BLaER1 (cell line): Measurements from ENCODE around the gene CASP3.
"Not testable (repeated sequence)": the region's sequence is repeated elsewhere in the genome, so short reads cannot be mapped to it uniquely, and the experiment has no call there.

Experiments
- H3K27ac ChIP-seq: shearing (Covaris generic); formaldehyde crosslinking; 2 replicates; pipeline ENCODE4 v1.8.1; 2022
- H3K27me3 ChIP-seq: shearing (Covaris generic); formaldehyde crosslinking; 2 replicates; pipeline ENCODE4 v1.8.1; 2022
- H3K36me3 ChIP-seq: shearing (Covaris generic); formaldehyde crosslinking; 2 replicates; pipeline ENCODE4 v1.8.1; 2022
- H3K4me1 ChIP-seq: shearing (Covaris generic); formaldehyde crosslinking; 2 replicates; pipeline ENCODE4 v1.8.1; 2022
- H3K4me2 ChIP-seq: shearing (Covaris generic); formaldehyde crosslinking; 2 replicates; pipeline ENCODE4 v1.8.1; 2022
- H3K4me3 ChIP-seq: shearing (Covaris generic); formaldehyde crosslinking; 2 replicates; pipeline ENCODE4 v1.8.1; 2022
- H3K9ac ChIP-seq: shearing (Covaris generic); formaldehyde crosslinking; 2 replicates; pipeline ENCODE4 v1.8.1; 2022
- H3K9me3 ChIP-seq: shearing (Covaris generic); formaldehyde crosslinking; 2 replicates; pipeline ENCODE4 v1.8.1; 2022
- H4K20me1 ChIP-seq: shearing (Covaris generic); formaldehyde crosslinking; 2 replicates; pipeline ENCODE4 v1.8.1; 2022
- Cebpa-rat ChIP-seq: shearing (Covaris generic); IDR thresholded peaks from 2 replicates; pipeline ENCODE4 v1.8.1; 2022

Gene CASP3

DNA sequence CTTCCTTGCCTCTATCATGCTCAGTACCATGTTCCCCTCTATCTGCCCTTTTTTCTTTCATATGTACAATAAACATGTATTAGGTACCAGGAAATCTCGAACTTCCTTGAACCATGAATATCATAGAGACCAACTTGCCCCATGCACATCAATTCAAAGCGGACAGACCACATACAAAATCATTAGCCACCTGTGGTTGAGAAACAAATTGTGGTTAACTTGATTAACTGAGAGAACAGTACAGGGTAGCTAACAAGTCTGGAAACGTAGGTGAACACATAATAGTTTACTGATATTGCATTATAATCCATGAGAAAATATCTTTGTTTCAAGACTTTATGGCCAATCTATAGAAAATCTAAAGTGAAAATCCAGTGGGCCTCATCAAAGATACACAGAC, 8.2 kb downstream of the CASP3 start:
- Histone ChIP-seq H3K36me3 (peaks cover 64% of the 10 kb centered on the region), H3K4me1 (peaks cover 7% of the 10 kb centered on the region), H3K27ac (no peak overlapping the region), H3K4me2 (no peak overlapping the region), H3K9me3 (no peaks in the 10 kb centered on the region), H4K20me1 (peaks cover 77% of the 10 kb centered on the region), H3K4me3 (no peak overlapping the region), H3K9ac (no peak overlapping the region), H3K27me3 (no peaks in the 10 kb centered on the region)
- TF ChIP-seq Cebpa-rat: no peak

DNA sequence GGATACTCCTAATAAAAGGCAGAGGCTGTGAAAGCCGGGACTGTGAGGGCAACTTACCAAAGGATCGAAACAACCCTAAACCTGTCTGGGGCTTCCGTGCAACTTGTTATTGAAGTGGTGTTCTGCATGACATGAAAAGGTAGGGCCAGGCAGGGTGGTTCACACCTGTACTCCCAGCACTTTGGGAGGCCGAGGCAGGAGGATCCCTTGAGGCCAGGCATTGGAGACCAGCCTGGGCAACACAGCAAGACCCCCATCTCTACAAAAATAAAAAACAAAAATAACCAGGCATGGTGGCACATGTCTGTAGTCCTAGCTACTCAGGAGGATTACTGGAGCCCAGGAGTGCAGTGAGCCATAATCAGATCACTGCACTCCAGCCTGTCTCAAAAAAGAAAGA, 12.3 kb downstream of the CASP3 start:
- H3K9ac ChIP-seq: no peak overlapping the region
- H3K4me1 ChIP-seq: no peaks in the 10 kb centered on the region
- no peaks in the 10 kb centered on the region for H3K9me3 ChIP-seq
- no peak overlapping the region for H3K27ac ChIP-seq
- TF ChIP-seq Cebpa-rat: no peak
- H3K4me2 ChIP-seq: no peak overlapping the region
- no peak overlapping the region for H3K4me3 ChIP-seq
- no peaks in the 10 kb centered on the region for H3K27me3 ChIP-seq
- H4K20me1 ChIP-seq: peaks cover 46% of the 10 kb centered on the region
- H3K36me3 ChIP-seq: peaks cover 88% of the 10 kb centered on the region

DNA sequence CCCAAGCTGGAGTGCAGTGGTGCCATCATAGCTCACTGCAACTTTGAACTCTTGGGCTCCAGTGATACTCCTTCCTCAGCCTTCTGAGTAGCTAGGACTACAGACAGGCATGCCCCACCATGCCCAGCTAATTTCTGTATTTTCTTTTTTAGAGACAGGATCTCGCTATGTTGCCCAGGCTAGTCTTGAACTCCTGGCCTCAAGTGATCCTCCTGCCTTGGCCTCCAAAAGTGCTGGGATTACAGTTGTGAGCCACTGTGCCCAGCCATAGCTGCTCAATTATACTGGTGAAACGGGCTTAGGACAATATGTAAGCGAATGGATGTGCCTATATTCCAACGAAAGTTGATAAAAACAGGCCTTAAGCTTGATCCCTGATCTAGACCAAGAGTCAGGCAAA, 13.1 kb downstream of the CASP3 start:
- Histone ChIP-seq H3K9me3 (no peaks in the 10 kb centered on the region), H3K4me3 (no peak overlapping the region), H3K4me1 (no peaks in the 10 kb centered on the region), H3K4me2 (no peak overlapping the region), H3K27ac (no peak overlapping the region), H3K9ac (no peak overlapping the region), H4K20me1 (peaks cover 38% of the 10 kb centered on the region), H3K27me3 (no peaks in the 10 kb centered on the region), H3K36me3 (peaks cover 90% of the 10 kb centered on the region)
- TF ChIP-seq Cebpa-rat: no peak

DNA sequence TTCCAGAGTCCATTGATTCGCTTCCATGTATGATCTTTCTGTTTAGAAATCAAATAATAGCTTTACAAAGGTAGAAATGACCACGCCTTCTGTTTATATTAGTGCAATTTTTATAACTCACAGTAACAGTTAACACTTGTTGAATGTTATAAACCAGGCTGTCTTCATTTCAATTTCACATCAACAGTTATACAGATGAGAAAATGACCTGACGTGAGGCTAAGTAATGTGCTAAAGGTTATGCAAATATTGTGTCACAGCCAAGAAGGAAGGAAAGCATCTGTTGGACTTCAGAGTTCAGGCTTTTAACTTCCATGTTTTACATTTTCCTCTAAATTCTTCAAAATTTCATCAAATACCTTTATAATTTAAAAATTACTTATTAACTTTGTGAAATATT, 13.9 kb downstream of the CASP3 start:
- Histone ChIP-seq H3K27ac (no peak overlapping the region), H3K27me3 (no peaks in the 10 kb centered on the region), H3K4me3 (no peak overlapping the region), H3K9ac (no peak overlapping the region), H3K36me3 (peaks cover 93% of the 10 kb centered on the region), H3K4me2 (no peak overlapping the region), H4K20me1 (peaks cover 31% of the 10 kb centered on the region), H3K4me1 (no peaks in the 10 kb centered on the region), H3K9me3 (no peaks in the 10 kb centered on the region)
- TF ChIP-seq Cebpa-rat: no peak

DNA sequence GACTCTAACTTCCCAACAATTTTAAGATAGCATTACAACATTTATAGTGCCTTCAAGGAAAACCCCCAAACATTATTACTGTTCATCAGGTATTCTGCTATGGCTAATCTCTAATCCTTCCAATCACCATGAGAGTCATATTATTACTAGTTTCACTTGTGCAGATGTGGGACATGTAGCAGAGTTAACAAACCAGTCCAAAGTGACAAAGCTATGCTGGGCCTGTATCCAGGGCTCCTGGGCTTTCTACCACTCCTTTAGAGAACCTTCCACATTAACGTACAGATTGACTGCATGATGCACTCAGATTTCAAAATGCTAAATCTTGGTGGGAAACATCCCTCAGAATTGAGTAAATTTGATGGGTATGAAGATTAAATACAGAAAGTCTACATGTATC, 16.4 kb downstream of the CASP3 start:
- H3K4me2 ChIP-seq: no peak overlapping the region
- no peak overlapping the region for H3K9ac ChIP-seq
- no peaks in the 10 kb centered on the region for H3K4me1 ChIP-seq
- H3K4me3 ChIP-seq: no peak overlapping the region
- H3K36me3 ChIP-seq: peaks cover 96% of the 10 kb centered on the region
- no peak for TF ChIP-seq Cebpa-rat
- no peak overlapping the region for H3K27ac ChIP-seq
- H3K9me3 ChIP-seq: no peaks in the 10 kb centered on the region
- H4K20me1 ChIP-seq: peaks cover 5% of the 10 kb centered on the region; the same call in 1 of the 2 replicates
- H3K27me3 ChIP-seq: no peaks in the 10 kb centered on the region

DNA sequence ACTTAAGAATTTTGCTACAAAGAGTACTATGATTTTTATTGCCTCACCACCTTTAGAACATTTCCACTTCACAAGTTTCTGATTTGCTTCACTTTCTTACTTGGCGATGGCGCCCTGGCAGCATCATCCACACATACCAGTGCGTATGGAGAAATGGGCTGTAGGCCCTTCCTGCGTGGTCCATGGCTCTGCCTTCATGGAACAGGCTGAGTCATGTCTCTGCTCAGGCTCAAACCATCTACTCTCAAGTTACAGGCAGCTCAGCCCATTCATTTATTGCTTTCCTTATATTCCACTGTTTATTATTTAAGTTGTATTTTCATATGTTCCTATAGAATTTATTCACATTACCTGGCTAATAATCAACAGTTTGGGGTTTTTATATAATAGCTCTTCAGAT, 21.1 kb downstream of the CASP3 start:
- Histone ChIP-seq H3K4me2 (no peak overlapping the region), H3K27me3 (no peaks in the 10 kb centered on the region), H3K9me3 (no peaks in the 10 kb centered on the region), H3K36me3 (peaks cover 77% of the 10 kb centered on the region), H3K27ac (no peak overlapping the region), H3K4me1 (peaks cover 6% of the 10 kb centered on the region; the same call in 1 of the 2 replicates), H4K20me1 (no peaks in the 10 kb centered on the region), H3K9ac (no peak overlapping the region), H3K4me3 (no peak overlapping the region)
- no peak for TF ChIP-seq Cebpa-rat

DNA sequence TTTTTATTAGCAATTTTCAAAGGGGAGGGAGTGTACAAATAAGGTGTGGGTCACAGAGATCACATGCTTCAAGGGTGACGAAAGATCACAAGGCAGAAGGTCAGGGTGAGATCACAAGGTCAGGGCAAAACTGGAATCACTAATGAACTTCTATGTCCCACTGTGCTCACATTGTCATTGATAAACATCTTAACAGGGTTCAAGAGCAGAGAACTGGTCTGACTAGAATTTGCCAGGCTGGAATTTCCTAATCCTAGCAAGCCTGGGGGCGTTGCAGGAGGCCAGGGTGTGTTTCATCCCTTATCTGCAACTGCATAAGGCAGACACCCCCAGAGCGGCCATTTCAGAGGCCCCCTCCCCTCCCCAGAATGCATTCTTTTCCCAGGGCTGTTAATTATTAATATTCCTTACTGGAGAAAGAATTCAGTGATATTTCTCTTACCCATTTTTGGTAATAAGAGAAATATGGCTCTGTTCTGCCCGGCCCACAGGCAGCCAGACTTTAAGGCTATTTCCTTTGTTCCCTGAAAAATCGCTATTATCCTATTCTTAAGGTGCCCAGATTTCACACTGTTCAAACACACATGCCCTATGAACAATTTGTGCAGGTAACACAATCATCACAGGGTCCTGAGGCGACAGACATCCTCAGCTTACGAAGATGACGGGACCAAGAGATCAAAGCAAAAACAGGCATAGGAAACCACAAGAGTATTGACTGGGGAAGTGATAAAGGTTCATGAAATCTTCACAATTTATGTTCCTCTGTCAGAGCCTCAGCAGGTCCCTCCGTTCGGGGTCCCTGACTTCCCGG, 23.3 kb downstream of the CASP3 start:
- H3K9ac ChIP-seq, H3K4me3 ChIP-seq, H3K27me3 ChIP-seq, H3K4me1 ChIP-seq, H3K4me2 ChIP-seq, H3K9me3 ChIP-seq, H3K27ac ChIP-seq, H4K20me1 ChIP-seq: not testable (repeated sequence)
- H3K36me3 ChIP-seq: peaks cover 56% of the 10 kb centered on the region

DNA sequence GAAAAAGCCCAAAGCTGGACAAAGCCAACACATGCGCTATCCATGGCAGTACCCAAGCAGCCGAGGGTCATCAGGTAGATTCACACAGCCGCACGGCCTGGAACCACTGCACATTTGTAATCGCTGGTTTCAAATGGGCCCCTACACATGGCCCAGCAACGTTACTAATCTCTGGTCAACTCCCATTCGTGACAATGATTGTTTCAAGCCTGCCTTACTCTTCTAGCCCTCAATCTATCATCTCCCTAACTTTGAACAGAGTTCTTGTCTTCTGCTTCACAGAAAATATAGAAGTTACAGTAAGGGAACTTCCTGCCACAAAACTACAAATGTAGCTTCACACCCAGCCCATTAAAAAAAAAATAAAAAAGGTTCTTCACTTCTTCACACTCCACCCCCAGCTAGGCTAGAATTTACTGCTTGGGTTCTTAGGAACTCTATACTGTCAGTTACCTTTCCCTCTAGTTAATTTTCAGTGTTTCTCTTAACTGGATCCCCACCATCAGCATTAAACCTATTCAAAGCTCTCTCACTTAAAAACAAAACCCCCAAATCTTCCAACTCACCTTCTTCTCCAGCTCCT, 24.2 kb downstream of the CASP3 start:
- no peak overlapping the region for H3K27ac ChIP-seq
- H4K20me1 ChIP-seq: no peaks in the 10 kb centered on the region
- no peaks in the 10 kb centered on the region for H3K27me3 ChIP-seq
- peaks cover 6% of the 10 kb centered on the region; the same call in 1 of the 2 replicates for H3K4me1 ChIP-seq
- no peak overlapping the region for H3K4me3 ChIP-seq
- H3K9ac ChIP-seq: no peak overlapping the region
- H3K9me3 ChIP-seq: no peaks in the 10 kb centered on the region
- peaks cover 47% of the 10 kb centered on the region for H3K36me3 ChIP-seq
- no peak for TF ChIP-seq Cebpa-rat
- no peak overlapping the region for H3K4me2 ChIP-seq

DNA sequence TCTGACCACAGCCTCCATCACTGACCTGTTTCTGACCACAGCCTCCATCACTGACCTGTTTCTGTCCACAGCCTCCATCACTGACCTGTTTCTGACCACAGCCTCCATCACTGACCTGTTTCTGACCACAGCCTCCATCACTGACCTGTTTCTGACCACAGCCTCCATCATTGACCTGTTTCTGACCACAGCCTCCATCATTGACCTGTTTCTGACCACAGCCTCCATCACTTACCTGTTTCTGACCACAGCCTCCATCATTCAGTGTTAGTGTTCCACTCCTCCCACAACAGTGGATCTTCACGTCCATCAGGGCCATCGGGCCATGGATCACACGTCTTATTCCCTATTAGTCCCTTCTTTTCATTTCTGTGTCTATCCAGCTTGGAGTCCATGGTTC, 24.7 kb downstream of the CASP3 start:
- not testable (repeated sequence) for H3K4me2 ChIP-seq, H3K27ac ChIP-seq, H3K9me3 ChIP-seq, H3K9ac ChIP-seq, H3K4me3 ChIP-seq, H3K27me3 ChIP-seq, H3K4me1 ChIP-seq, H4K20me1 ChIP-seq
- peaks cover 41% of the 10 kb centered on the region for H3K36me3 ChIP-seq

DNA sequence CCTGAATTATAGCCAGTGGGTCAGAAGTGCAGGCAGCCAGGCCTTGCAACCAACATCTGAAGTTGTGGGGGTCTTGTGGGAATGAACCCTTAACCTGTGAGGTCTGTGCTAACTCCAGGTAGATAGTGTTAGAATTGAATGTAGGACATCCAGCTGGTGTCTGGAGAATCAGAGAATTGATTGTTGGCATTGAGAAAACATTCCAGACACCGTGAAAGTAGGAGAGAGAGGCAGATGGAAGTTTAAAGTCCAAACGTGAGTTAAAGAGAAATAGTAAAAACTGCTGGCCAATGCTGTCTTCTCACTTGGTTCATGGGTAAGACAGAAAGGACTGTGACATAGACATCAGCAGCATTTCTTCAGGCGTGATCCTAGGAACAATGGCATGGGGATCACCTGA, 27.7 kb downstream of the CASP3 start:
- H3K9me3 ChIP-seq: no peaks in the 10 kb centered on the region
- no peak overlapping the region for H3K9ac ChIP-seq
- no peak for TF ChIP-seq Cebpa-rat
- H3K4me2 ChIP-seq: no peak overlapping the region
- peaks cover 3% of the 10 kb centered on the region; the same call in 1 of the 2 replicates for H3K4me1 ChIP-seq
- no peaks in the 10 kb centered on the region for H4K20me1 ChIP-seq
- peaks cover 12% of the 10 kb centered on the region; the same call in 1 of the 2 replicates for H3K36me3 ChIP-seq
- no peaks in the 10 kb centered on the region for H3K27me3 ChIP-seq
- H3K27ac ChIP-seq: no peak overlapping the region
- no peak overlapping the region for H3K4me3 ChIP-seq
